22Rv1 (cell line): ENCODE data around the gene AUTS2.

ENCODE experiments used
- CTCF ChIP-seq: fragments of 450-650 bp; IDR thresholded peaks from 2 replicates; pipeline ENCODE4 v1.5.1; 2017; ENCODE audit warnings: mild to moderate bottlenecking
- ZFX ChIP-seq: fragments of 450-650 bp; IDR thresholded peaks from 2 replicates; pipeline ENCODE4 v1.6.1; 2017; ENCODE audit warnings: antibody characterized with exemption, borderline replicate concordance

- TF ChIP-seq CTCF, result no peak
- no peak for TF ChIP-seq ZFX
These were observed 323.9 kb downstream of the AUTS2 start for GRCh38 chr7:69922026-69922803.
